ENCODE data around the gene ABCF1. TPM values are rescaled to one million over a fixed set of nuclear protein-coding genes. Genes with fewer than 3 reads are reported as not detected.

ABCF1 gene
- total and polyA plus RNA-seq, 5 donors from 2014 or later = 14.3 to 113 (median 18.4) TPM

Other genes starting within 250 kb of the ABCF1 start
- 39.2 TPM for gene TRIM39, start 244.5 kb upstream of the ABCF1 start, total RNA-seq
- 10 to 100 TPM in 2 of 4 donors, 1 to 10 TPM in 2; 5.2 to 14.9 (median 10.6) TPM for gene TRIM39, start 244.5 kb upstream of the ABCF1 start, polyA plus RNA-seq
- gene RPP21, start 226.3 kb upstream of the ABCF1 start, total RNA-seq = 38.7 TPM
- 100 to 1,000 TPM in 2 of 4 donors, 10 to 100 TPM in 2; 86.0 to 122 (median 100) TPM for gene RPP21, start 226.3 kb upstream of the ABCF1 start, polyA plus RNA-seq
- 1,662 TPM for gene HLA-E, start 81.9 kb upstream of the ABCF1 start, total RNA-seq
- 1,000 to 10,000 TPM; 2,373 to 2,677 (median 2,539) TPM for gene HLA-E, start 81.9 kb upstream of the ABCF1 start, polyA plus RNA-seq
- 189 TPM for gene GNL1, start 15.0 kb upstream of the ABCF1 start, total RNA-seq
- gene GNL1, start 15.0 kb upstream of the ABCF1 start, polyA plus RNA-seq = 10 to 100 TPM; 36.6 to 41.7 (median 37.6) TPM
- 12.0 TPM for gene PRR3, start 14.1 kb upstream of the ABCF1 start, total RNA-seq
- gene PRR3, start 14.1 kb upstream of the ABCF1 start, polyA plus RNA-seq = 10 to 100 TPM in 1 of 4 donors, 1 to 10 TPM in 3; 4.9 to 10.1 (median 7.7) TPM
- gene PPP1R10, start 45.8 kb downstream of the ABCF1 start, total RNA-seq = 164 TPM
- 10 to 100 TPM; 18.0 to 22.9 (median 19.7) TPM for gene PPP1R10, start 45.8 kb downstream of the ABCF1 start, polyA plus RNA-seq
- 19.0 TPM for gene MRPS18B, start 46.4 kb downstream of the ABCF1 start, total RNA-seq
- 100 to 1,000 TPM; 121 to 165 (median 151) TPM for gene MRPS18B, start 46.4 kb downstream of the ABCF1 start, polyA plus RNA-seq
- gene ATAT1, start 55.4 kb downstream of the ABCF1 start, total RNA-seq = 7.2 TPM
- under 1 TPM; 0.27 to 0.89 (median 0.53) TPM for gene ATAT1, start 55.4 kb downstream of the ABCF1 start, polyA plus RNA-seq
- 24.4 TPM for gene C6orf136, start 75.7 kb downstream of the ABCF1 start, total RNA-seq
- 10 to 100 TPM in 2 of 4 donors, 1 to 10 TPM in 2; 7.5 to 19.7 (median 10.9) TPM for gene C6orf136, start 75.7 kb downstream of the ABCF1 start, polyA plus RNA-seq
- gene DHX16, start 101.6 kb downstream of the ABCF1 start, total RNA-seq = 33.8 TPM
- 10 to 100 TPM; 13.2 to 25.3 (median 16.7) TPM for gene DHX16, start 101.6 kb downstream of the ABCF1 start, polyA plus RNA-seq
- gene PPP1R18, start 115.2 kb downstream of the ABCF1 start, total RNA-seq = 164 TPM
- gene PPP1R18, start 115.2 kb downstream of the ABCF1 start, polyA plus RNA-seq = 100 to 1,000 TPM; 110 to 159 (median 119) TPM
- gene NRM, start 119.5 kb downstream of the ABCF1 start, total RNA-seq = 9.0 TPM
- 10 to 100 TPM in 1 of 4 donors, 1 to 10 TPM in 3; 7.5 to 17.7 (median 9.2) TPM for gene NRM, start 119.5 kb downstream of the ABCF1 start, polyA plus RNA-seq
- gene MDC1, start 145.8 kb downstream of the ABCF1 start, total RNA-seq = 32.7 TPM
- gene MDC1, start 145.8 kb downstream of the ABCF1 start, polyA plus RNA-seq = 1 to 10 TPM; 1.2 to 5.0 (median 3.7) TPM
- 119 TPM for gene TUBB, start 148.9 kb downstream of the ABCF1 start, total RNA-seq
- 100 to 1,000 TPM; 125 to 158 (median 138) TPM for gene TUBB, start 148.9 kb downstream of the ABCF1 start, polyA plus RNA-seq
- 25.3 TPM for gene FLOT1, start 171.2 kb downstream of the ABCF1 start, total RNA-seq
- gene FLOT1, start 171.2 kb downstream of the ABCF1 start, polyA plus RNA-seq = 10 to 100 TPM; 30.5 to 63.2 (median 48.1) TPM
- gene IER3, start 173.1 kb downstream of the ABCF1 start, total RNA-seq = 5.1 TPM
- gene IER3, start 173.1 kb downstream of the ABCF1 start, polyA plus RNA-seq = 1 to 10 TPM in 3 of 4 donors, under 1 TPM in 1; 0.38 to 2.2 (median 1.4) TPM